GM18520 (cell line): ENCODE measurements around the gene WNT9B.
"Not testable (repeated sequence)": the region's sequence is repeated elsewhere in the genome, so short reads cannot be mapped to it uniquely, and the experiment has no call there.

Experiments
- ATAC-seq: cut with Tn5 transposase; IDR thresholded peaks from one replicate; pipeline ENCODE4 v1.9.1; 2021; ENCODE audit not compliant: unreplicated experiment

WNT9B gene

GRCh38 chr17:46821482-46822387, 29.6 kb upstream of the WNT9B start:
- ATAC-seq: no peak

- ATAC-seq: no peak
These were observed 28.9 kb upstream of the WNT9B start for GRCh38 chr17:46822388-46822921.

GRCh38 chr17:46823657-46824056, 27.7 kb upstream of the WNT9B start:
- no peak for ATAC-seq

- no peak for ATAC-seq
These were observed 25.3 kb upstream of the WNT9B start for GRCh38 chr17:46826116-46826515.

GRCh38 chr17:46827274-46827673, 24.1 kb upstream of the WNT9B start:
- no peak for ATAC-seq

GRCh38 chr17:46831573-46832330, 19.6 kb upstream of the WNT9B start:
- no peak for ATAC-seq

- ATAC-seq: no peak
These were observed 19.0 kb upstream of the WNT9B start for GRCh38 chr17:46832331-46832821.

GRCh38 chr17:46832945-46833839, 18.2 kb upstream of the WNT9B start:
- no peak for ATAC-seq

GRCh38 chr17:46833840-46834208, 17.6 kb upstream of the WNT9B start:
- ATAC-seq: no peak

GRCh38 chr17:46834846-46835245, 16.5 kb upstream of the WNT9B start:
- no peak for ATAC-seq

- ATAC-seq: no peak
These were observed 14.9 kb upstream of the WNT9B start for GRCh38 chr17:46836500-46836899.

GRCh38 chr17:46837521-46837920, 13.9 kb upstream of the WNT9B start:
- ATAC-seq: no peak

- ATAC-seq: no peak
These were observed 12.2 kb upstream of the WNT9B start for GRCh38 chr17:46839211-46839610.

- ATAC-seq: not testable (repeated sequence)
These were observed 10.8 kb upstream of the WNT9B start for GRCh38 chr17:46840596-46840995.

GRCh38 chr17:46841561-46842379, 9.6 kb upstream of the WNT9B start:
- ATAC-seq: no peak

- ATAC-seq: no peak
These were observed 8.5 kb upstream of the WNT9B start for GRCh38 chr17:46842835-46843234.

GRCh38 chr17:46847204-46848191, 3.9 kb upstream of the WNT9B start:
- no peak for ATAC-seq

- ATAC-seq: no peak
These were observed 2.8 kb upstream of the WNT9B start for GRCh38 chr17:46848534-46848933.

- no peak for ATAC-seq
These were observed 725 bp upstream of the WNT9B start for GRCh38 chr17:46850688-46851028.
